HG02973 (cell line): ENCODE results near the gene MBLAC2.

Source experiments
- ATAC-seq: cut with Tn5 transposase; IDR thresholded peaks from one replicate; pipeline ENCODE4 v1.9.1; 2021; ENCODE audit warnings: moderate library complexity; ENCODE audit not compliant: unreplicated experiment

The MBLAC2 gene

GRCh38 chr5:90472783-90473395 lies 1.7 kb downstream of the MBLAC2 start:
- ATAC-seq, result peak; percentile 10

- no peak for ATAC-seq
These were observed 13.3 kb downstream of the MBLAC2 start for GRCh38 chr5:90461288-90461687.

GRCh38 chr5:90446961-90447360 lies 27.6 kb downstream of the MBLAC2 start:
- ATAC-seq, result no peak

- ATAC-seq, result no peak
These were observed 33.9 kb downstream of the MBLAC2 start for GRCh38 chr5:90440644-90441043.

- no peak for ATAC-seq
These were observed 36.5 kb downstream of the MBLAC2 start for GRCh38 chr5:90438100-90438499.

GRCh38 chr5:90437663-90438062 lies 36.9 kb downstream of the MBLAC2 start:
- no peak for ATAC-seq

GRCh38 chr5:90434116-90434714 lies 40.4 kb downstream of the MBLAC2 start:
- no peak for ATAC-seq

GRCh38 chr5:90424245-90424644 lies 50.3 kb downstream of the MBLAC2 start:
- ATAC-seq, result peak; percentile 64

- ATAC-seq, result no peak
These were observed 53.4 kb downstream of the MBLAC2 start for GRCh38 chr5:90421136-90421535.

GRCh38 chr5:90418214-90418613 lies 56.4 kb downstream of the MBLAC2 start:
- no peak for ATAC-seq

- no peak for ATAC-seq
These were observed 64.3 kb downstream of the MBLAC2 start for GRCh38 chr5:90410178-90410762.

- peak; percentile 90 for ATAC-seq
These were observed 65.0 kb downstream of the MBLAC2 start, which contains the start of gene CETN3 for GRCh38 chr5:90409318-90410177. CETN3 (minus strand) TSS chr5:90409756; CDS start chr5:90409661, 95 bp downstream.

GRCh38 chr5:90408571-90409317 lies 65.8 kb downstream of the MBLAC2 start:
- ATAC-seq, result no peak
